Measurements from ENCODE around the gene SELENON.

DNA sequence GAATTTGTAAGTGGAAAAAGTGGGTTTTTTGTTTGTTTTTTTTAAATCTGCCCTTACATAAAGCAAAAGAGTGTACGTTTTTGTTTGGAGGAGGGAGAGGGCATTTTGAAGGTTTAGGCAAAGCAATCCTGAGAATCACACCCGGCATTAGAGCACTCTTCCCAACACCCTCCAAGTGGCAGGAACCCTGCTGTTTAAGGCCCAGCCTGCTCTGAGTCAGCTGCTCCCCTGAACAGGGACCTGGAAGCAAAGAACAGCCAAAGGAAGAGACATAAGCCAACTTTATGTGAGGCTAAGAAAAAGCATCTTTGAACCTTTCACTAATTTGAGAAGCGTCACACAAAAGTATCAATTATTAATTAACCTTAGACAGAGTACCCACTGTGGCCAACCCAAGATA is 36.7 kb downstream of the SELENON start:
- no peak for TF ChIP-seq POLR2A (IDR thresholded peaks at IDR 0.05; ENCODE audit: low read depth, low read length)
- no peak for TF ChIP-seq POLR2AphosphoS5 (IDR thresholded peaks at IDR 0.05; ENCODE audit: low read depth, low read length)

Measured in GM12892 (cell line).